Measurements from ENCODE around the gene ALDH4A1.

Gene ALDH4A1

DNA sequence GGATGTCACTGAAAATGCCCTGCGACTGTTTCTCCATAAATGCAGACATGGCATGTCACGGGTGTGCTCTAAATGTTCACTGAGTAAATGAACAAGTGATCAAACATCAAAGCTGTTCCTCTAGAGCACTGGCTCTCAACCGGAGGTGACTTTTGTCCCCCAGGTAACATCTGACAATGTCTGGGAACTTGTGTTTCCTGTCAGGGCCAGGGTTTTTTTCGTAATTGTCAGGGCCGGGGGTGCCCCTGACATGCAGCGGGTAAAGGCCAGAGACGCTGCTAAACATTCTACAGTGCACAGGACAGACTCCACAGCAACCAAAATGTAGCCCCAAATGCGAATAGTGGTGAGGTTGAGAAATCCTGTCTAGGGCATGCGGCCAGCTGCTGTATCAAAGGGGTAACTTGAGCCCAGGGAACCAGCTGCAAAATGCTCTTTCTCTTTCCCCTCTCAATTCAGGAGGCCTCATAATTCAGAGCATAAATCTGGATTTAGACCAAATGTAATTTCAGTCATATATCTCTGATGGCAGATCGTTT lies 2.0 kb downstream of the ALDH4A1 start:
- Histone ChIP-seq H2AFZ (ENCODE audit: low read depth, low read length) (no peak overlapping the region), H3K4me3 (ENCODE audit: low read depth in 1 of 2, low read length in 2 of 2) (no peak overlapping the region), H4K20me1 (ENCODE audit: insufficient read depth, low read length) (peaks cover 5% of the 10 kb centered on the region; the same call in 1 of the 2 replicates), H3K4me2 (ENCODE audit: insufficient read depth, low read length) (no peak overlapping the region), H3K79me2 (ENCODE audit: insufficient read depth, low read length) (no peaks in the 10 kb centered on the region), H3K27ac (ENCODE audit: low read length) (no peak overlapping the region), H3K4me1 (ENCODE audit: insufficient read depth, low read length) (peaks cover 32% of the 10 kb centered on the region), H3K9ac (ENCODE audit: low read depth, low read length) (no peak overlapping the region), H3K36me3 (ENCODE audit: insufficient read depth, low read length) (no peaks in the 10 kb centered on the region), H3K9me3 (ENCODE audit: insufficient read depth, low read length, severe bottlenecking) (no peaks in the 10 kb centered on the region), H3K27me3 (ENCODE audit: insufficient read depth, low read length, poor library complexity) (no peaks in the 10 kb centered on the region)
- TF ChIP-seq EZH2 (IDR thresholded peaks at IDR 0.05; ENCODE audit: borderline replicate concordance, low read depth, low read length, severe bottlenecking) (no peak), CTCF (IDR thresholded peaks at IDR 0.05; ENCODE audit: borderline replicate concordance, extremely low read depth, low read length, poor library complexity, severe bottlenecking) (no peak)
- ATAC-seq (ENCODE audit: insufficient read depth, low read depth) (no peak), DNase-seq (no peak)

GRCh38 chr1:18899363-18900049 lies 2.8 kb downstream of the ALDH4A1 start:
- H3K27me3 ChIP-seq (ENCODE audit: insufficient read depth, low read length, poor library complexity), result no peaks in the 10 kb centered on the region
- H3K79me2 ChIP-seq (ENCODE audit: insufficient read depth, low read length), result no peaks in the 10 kb centered on the region
- no peak overlapping the region for H3K4me3 ChIP-seq (ENCODE audit: low read depth in 1 of 2, low read length in 2 of 2)
- peaks cover 5% of the 10 kb centered on the region; the same call in 1 of the 2 replicates for H4K20me1 ChIP-seq (ENCODE audit: insufficient read depth, low read length)
- H2AFZ ChIP-seq (ENCODE audit: low read depth, low read length), result no peak overlapping the region
- H3K9ac ChIP-seq (ENCODE audit: low read depth, low read length), result no peak overlapping the region
- TF ChIP-seq CTCF (IDR thresholded peaks at IDR 0.05; ENCODE audit: borderline replicate concordance, extremely low read depth, low read length, poor library complexity, severe bottlenecking), result no peak
- TF ChIP-seq EZH2 (IDR thresholded peaks at IDR 0.05; ENCODE audit: borderline replicate concordance, low read depth, low read length, severe bottlenecking), result no peak
- ATAC-seq (ENCODE audit: insufficient read depth, low read depth), result no peak
- no peak overlapping the region for H3K4me2 ChIP-seq (ENCODE audit: insufficient read depth, low read length)
- no peak overlapping the region for H3K27ac ChIP-seq (ENCODE audit: low read length)
- peaks cover 32% of the 10 kb centered on the region for H3K4me1 ChIP-seq (ENCODE audit: insufficient read depth, low read length)
- DNase-seq, result no peak
- no peaks in the 10 kb centered on the region for H3K9me3 ChIP-seq (ENCODE audit: insufficient read depth, low read length, severe bottlenecking)
- no peaks in the 10 kb centered on the region for H3K36me3 ChIP-seq (ENCODE audit: insufficient read depth, low read length)

GRCh38 chr1:18898567-18898966 lies 3.8 kb downstream of the ALDH4A1 start:
- Histone ChIP-seq H3K27ac (ENCODE audit: low read length) (no peak overlapping the region), H3K9me3 (ENCODE audit: insufficient read depth, low read length, severe bottlenecking) (no peaks in the 10 kb centered on the region), H3K36me3 (ENCODE audit: insufficient read depth, low read length) (no peaks in the 10 kb centered on the region), H3K4me3 (ENCODE audit: low read depth in 1 of 2, low read length in 2 of 2) (no peak overlapping the region), H3K4me2 (ENCODE audit: insufficient read depth, low read length) (no peak overlapping the region), H3K27me3 (ENCODE audit: insufficient read depth, low read length, poor library complexity) (no peaks in the 10 kb centered on the region), H3K79me2 (ENCODE audit: insufficient read depth, low read length) (no peaks in the 10 kb centered on the region), H3K4me1 (ENCODE audit: insufficient read depth, low read length) (peaks cover 28% of the 10 kb centered on the region), H2AFZ (ENCODE audit: low read depth, low read length) (no peak overlapping the region), H4K20me1 (ENCODE audit: insufficient read depth, low read length) (peaks cover 5% of the 10 kb centered on the region; the same call in 1 of the 2 replicates), H3K9ac (ENCODE audit: low read depth, low read length) (no peak overlapping the region)
- ATAC-seq (ENCODE audit: insufficient read depth, low read depth) (no peak), DNase-seq (no peak)
- TF ChIP-seq CTCF (IDR thresholded peaks at IDR 0.05; ENCODE audit: borderline replicate concordance, extremely low read depth, low read length, poor library complexity, severe bottlenecking) (no peak), EZH2 (IDR thresholded peaks at IDR 0.05; ENCODE audit: borderline replicate concordance, low read depth, low read length, severe bottlenecking) (no peak)
